Activated T-helper 2 cell treated with anti-CD3 and anti-CD28 coated beads, Interferon-gamma antibody, Interleukin-2, Interleukin-4, amounts not matched to agents 10 μg/mL and 5 μg/mL and 100 μg/mL, durations not matched to agents 14 hours and 24 hours and 36 hours (primary cell): ENCODE results near the gene FAM193A. TPM values are rescaled to one million over a fixed set of nuclear protein-coding genes. Genes with fewer than 3 reads are reported as not detected.

Experiments used
- DNase-seq: peaks from one replicate; pipeline ENCODE4 v3.0.0; 2021; ENCODE audit warnings: low spot score
- H3K27ac Mint-ChIP-seq: one replicate; pipeline ENCODE4 v1.8.0; 2021; ENCODE audit warnings: mixed read lengths
- H3K27me3 Mint-ChIP-seq: one replicate; pipeline ENCODE4 v1.8.0; 2021; ENCODE audit warnings: low read depth, mixed read lengths
- H3K36me3 Mint-ChIP-seq: one replicate; pipeline ENCODE4 v1.8.0; 2021; ENCODE audit warnings: low read depth, mixed read lengths
- H3K4me1 Mint-ChIP-seq: one replicate; pipeline ENCODE4 v1.8.0; 2021; ENCODE audit warnings: low read depth, mixed read lengths
- H3K4me3 Mint-ChIP-seq: one replicate; pipeline ENCODE4 v1.8.0; 2021; ENCODE audit warnings: low read depth, mild to moderate bottlenecking, moderate library complexity, mixed read lengths
- H3K9me3 Mint-ChIP-seq: one replicate; pipeline ENCODE4 v1.8.0; 2021; ENCODE audit warnings: mixed read lengths
- intact Hi-C: fragments of 100-400 bp; cut with micrococcal nuclease; formaldehyde crosslinking; loops from one replicate; pipeline ENCODE4 v1.15.1; 2023
- total RNA-seq: library from RNA; stranded (reverse); gene quantifications from 2 replicates; pipeline ENCODE4 v1.2.3, GENCODE V29; 2022

FAM193A gene, protein sequence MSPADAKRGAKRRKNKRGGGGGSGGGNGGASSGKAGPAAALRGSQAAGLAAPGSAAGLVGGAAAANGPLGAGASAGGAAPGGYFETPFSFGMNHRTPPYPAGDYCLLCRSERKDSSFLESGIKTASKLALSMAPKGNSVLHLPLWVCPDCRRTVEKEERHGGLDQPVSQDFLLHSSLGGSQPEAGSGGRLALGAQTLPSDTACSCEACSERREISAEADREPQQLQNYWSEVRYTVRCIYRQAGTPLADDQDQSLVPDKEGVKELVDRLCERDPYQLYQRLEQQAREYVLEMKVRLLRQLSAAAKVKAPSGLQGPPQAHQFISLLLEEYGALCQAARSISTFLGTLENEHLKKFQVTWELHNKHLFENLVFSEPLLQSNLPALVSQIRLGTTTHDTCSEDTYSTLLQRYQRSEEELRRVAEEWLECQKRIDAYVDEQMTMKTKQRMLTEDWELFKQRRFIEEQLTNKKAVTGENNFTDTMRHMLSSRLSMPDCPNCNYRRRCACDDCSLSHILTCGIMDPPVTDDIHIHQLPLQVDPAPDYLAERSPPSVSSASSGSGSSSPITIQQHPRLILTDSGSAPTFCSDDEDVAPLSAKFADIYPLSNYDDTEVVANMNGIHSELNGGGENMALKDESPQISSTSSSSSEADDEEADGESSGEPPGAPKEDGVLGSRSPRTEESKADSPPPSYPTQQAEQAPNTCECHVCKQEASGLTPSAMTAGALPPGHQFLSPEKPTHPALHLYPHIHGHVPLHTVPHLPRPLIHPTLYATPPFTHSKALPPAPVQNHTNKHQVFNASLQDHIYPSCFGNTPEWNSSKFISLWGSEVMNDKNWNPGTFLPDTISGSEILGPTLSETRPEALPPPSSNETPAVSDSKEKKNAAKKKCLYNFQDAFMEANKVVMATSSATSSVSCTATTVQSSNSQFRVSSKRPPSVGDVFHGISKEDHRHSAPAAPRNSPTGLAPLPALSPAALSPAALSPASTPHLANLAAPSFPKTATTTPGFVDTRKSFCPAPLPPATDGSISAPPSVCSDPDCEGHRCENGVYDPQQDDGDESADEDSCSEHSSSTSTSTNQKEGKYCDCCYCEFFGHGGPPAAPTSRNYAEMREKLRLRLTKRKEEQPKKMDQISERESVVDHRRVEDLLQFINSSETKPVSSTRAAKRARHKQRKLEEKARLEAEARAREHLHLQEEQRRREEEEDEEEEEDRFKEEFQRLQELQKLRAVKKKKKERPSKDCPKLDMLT (N-terminal part only)
- total RNA-seq: 30.8 and 31.2 TPM in 2 replicates

DNA sequence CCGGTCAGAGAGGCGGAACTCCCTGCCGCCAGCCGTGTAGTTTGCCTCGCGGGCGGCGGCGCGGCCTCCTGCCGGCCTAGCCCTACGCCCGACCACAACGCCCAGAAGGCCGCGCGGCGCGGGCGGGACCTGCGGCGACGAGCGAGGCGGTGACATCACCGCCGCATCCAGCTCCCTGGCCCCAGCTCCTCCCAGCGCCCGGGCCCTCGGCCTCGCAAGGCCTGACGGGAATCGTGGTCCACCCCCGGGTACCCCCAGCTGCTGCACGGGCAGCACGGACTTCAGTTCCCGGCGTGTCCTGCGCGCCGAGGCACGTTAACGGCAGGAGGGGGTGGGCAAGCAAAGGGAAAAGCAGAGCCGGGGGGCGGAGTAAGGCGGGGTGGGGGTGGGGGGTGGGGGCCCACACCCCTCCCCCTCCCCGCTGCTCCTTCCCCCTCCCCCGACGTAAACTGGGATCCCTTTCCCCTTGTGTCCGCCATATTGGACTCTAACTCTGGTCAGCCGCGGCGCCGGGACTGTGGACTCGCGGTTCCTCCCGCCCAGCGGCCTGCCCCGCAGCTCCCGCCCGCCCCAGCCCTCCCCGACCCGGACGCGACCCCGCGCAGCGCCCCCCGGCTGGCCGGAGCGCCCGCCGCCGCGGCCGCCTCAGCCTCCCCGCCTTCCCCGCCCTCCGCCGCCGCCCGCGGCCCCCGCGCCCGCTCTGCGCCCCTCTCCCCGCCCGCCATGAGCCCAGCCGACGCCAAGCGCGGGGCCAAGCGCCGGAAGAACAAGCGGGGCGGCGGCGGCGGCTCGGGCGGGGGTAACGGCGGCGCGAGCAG lies at the start of gene FAM193A:
Gene FAM193A (plus strand): TSS at position 455 of the 818 bp plus-strand sequence. CDS start 269 bp downstream, at position 724.
- Mint-ChIP-seq H3K4me3 (peak within 1 kb of the TSS; percentile 90), H3K36me3 (peaks cover 13% of the 10 kb centered on the region), H3K27me3 (no peaks in the 10 kb centered on the region), H3K27ac (peak within 1 kb of the TSS; percentile 93), H3K4me1 (peaks cover 10% of the 10 kb centered on the region), H3K9me3 (no peaks in the 10 kb centered on the region)
- intact Hi-C loops: loop anchor here (1.0 to 5.0 kb wide), 7 partner anchors 36 to 426 kb away; partner anchors contain the start of genes GRK4, HAUS3, NOP14 and POLN
- peak; percentile 99 for DNase-seq

DNA sequence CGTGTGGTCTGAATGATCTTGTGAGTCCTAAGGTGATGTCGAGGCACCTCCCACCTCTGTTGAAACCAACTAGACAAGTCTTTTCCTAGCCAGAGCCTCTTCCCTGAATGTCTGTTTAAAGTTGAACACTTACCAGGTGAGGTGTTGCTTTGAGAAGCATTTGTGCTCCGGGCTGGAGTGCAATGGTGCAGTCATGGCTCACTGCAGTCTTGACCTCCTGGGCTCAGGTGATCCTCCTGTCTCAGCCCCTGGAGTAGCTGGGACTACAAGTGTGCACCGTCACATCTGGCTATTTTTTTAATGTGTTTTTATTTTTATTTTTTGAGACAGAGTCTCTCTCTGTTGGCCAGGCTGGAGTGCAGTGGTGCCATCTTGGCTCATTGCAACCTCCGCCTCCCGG lies 49.5 kb upstream of the FAM193A start:
- DNase-seq: no peak
- no peaks in the 10 kb centered on the region for H3K27me3 Mint-ChIP-seq
- H3K9me3 Mint-ChIP-seq: no peaks in the 10 kb centered on the region
- no peak overlapping the region for H3K4me3 Mint-ChIP-seq
- H3K4me1 Mint-ChIP-seq: peaks cover 58% of the 10 kb centered on the region
- peak overlapping the region; percentile 17 for H3K27ac Mint-ChIP-seq
- intact Hi-C loops: no loop called here
- H3K36me3 Mint-ChIP-seq: peaks cover 34% of the 10 kb centered on the region

DNA sequence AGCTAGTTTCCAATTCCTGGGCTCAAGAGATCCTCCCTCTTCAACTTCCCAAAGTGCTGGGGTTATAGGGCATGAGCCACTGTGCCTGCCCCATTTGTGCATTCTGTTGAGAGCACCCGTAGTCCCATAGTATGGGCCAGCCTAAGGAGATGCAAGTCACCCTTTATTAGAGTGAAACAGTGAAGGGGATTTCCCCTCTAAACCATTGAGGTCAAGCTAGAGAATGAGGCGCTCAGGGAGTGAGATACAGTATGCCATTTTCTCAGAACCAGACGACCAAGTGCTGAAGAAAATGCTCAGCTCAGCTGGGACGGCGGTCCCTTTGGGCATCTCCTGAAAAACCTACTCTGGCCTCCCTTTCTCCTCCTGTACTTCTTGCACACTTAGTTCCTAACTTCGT lies 48.8 kb upstream of the FAM193A start:
- no peaks in the 10 kb centered on the region for H3K9me3 Mint-ChIP-seq
- H3K27ac Mint-ChIP-seq: peak overlapping the region; percentile 28
- no peak for DNase-seq
- no peak overlapping the region for H3K4me3 Mint-ChIP-seq
- H3K4me1 Mint-ChIP-seq: peaks cover 52% of the 10 kb centered on the region
- intact Hi-C loops: no loop called here
- no peaks in the 10 kb centered on the region for H3K27me3 Mint-ChIP-seq
- H3K36me3 Mint-ChIP-seq: peaks cover 38% of the 10 kb centered on the region

DNA sequence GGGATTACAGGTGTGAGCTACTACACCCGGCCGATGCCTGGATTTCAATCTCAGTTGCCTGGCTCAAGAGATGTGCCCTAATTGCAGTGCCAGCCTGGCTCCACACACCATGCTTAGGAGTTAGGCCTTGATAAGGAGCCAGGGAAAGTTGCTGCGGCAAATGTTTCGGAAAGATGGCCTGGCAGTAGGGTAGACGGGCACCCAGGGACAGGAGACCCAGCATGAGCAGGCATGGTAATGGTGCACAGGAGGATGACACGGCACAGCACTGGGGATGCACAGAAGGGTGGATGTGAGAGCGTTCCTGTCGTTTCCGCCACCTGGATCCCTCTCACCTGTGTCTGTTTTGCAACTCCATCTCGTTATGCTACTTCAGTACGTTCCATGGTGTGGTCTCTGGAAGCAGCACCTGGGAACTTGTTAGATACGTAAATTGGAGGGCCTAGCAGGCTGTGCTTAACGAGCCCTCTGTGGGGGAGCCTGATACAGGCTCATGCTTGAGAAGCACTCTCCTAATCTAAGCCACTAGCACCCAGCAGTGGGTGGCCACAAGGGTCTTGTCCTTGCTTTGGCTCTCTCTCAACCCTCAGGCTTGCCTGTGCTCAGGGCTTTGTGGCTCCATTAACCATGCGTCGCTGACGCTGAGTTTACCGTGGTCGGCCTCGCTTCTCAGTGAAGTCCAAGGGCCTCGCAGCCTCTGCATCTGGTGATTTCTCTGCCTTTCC lies 47.2 kb upstream of the FAM193A start:
- Mint-ChIP-seq H3K9me3 (no peaks in the 10 kb centered on the region), H3K4me3 (no peak overlapping the region), H3K36me3 (peaks cover 41% of the 10 kb centered on the region), H3K4me1 (peaks cover 46% of the 10 kb centered on the region), H3K27ac (no peak overlapping the region), H3K27me3 (no peaks in the 10 kb centered on the region)
- intact Hi-C loops: no loop called here
- DNase-seq: no peak

DNA sequence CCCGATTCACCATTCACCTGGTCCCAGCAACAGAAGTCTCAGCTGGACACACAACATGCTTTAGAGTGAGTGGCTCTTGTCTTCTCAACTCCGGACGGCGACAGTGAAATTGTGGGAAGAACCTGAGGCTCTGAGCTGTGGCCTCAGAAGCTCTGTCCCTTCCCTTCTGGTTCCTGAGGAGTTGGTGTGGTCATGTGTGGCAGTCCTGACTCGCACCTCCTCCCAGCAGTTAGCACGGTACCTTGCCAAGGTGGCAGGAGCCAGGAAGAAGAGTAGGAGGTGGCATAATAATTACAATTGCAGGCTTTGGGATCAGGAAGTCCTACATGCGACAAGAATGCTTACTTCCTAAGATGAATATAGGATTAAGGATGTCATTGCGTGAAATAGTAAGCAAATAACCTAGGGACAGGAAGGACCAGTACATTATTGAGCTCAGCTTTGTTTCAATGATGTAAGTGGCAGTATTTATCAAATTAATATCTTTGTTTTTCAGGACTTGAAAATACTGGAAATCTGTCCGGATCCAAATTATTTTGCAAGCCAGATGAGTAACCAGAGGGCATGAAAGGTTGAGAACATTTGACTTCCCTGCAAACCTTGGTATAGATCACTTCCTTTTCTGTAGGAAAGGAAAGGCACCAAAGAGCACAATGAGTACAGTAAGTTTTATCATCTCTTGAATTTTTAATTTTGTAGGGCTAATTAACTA lies 46.5 kb upstream of the FAM193A start:
- no peaks in the 10 kb centered on the region for H3K9me3 Mint-ChIP-seq
- no peak overlapping the region for H3K27ac Mint-ChIP-seq
- H3K4me3 Mint-ChIP-seq: no peak overlapping the region
- peaks cover 39% of the 10 kb centered on the region for H3K4me1 Mint-ChIP-seq
- H3K36me3 Mint-ChIP-seq: peaks cover 44% of the 10 kb centered on the region
- no peak for DNase-seq
- intact Hi-C loops: no loop called here
- H3K27me3 Mint-ChIP-seq: no peaks in the 10 kb centered on the region

DNA sequence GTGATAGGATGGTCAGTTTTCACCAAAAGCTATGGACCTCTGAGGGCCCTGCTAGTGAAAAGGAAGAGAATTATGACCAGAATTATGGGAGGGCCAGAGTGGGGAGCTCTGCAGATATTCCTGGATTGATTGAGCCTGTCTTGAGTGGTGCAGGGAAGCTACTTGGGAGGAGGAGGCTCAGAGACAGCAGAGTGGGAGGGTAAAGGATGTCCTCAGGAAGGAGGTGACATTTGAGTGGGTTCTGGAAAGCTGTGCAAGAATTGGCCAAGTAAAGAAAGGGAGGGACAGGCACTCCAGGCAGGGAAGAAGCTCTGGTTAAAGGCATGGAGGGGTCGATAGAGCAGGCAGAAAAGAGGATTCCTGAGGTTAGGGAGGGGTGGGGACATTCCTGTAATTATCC lies 43.5 kb upstream of the FAM193A start:
- H3K9me3 Mint-ChIP-seq: no peaks in the 10 kb centered on the region
- no peak overlapping the region for H3K27ac Mint-ChIP-seq
- no peak overlapping the region for H3K4me3 Mint-ChIP-seq
- DNase-seq: no peak
- peaks cover 68% of the 10 kb centered on the region for H3K36me3 Mint-ChIP-seq
- intact Hi-C loops: no loop called here
- peaks cover 20% of the 10 kb centered on the region for H3K4me1 Mint-ChIP-seq
- H3K27me3 Mint-ChIP-seq: no peaks in the 10 kb centered on the region

DNA sequence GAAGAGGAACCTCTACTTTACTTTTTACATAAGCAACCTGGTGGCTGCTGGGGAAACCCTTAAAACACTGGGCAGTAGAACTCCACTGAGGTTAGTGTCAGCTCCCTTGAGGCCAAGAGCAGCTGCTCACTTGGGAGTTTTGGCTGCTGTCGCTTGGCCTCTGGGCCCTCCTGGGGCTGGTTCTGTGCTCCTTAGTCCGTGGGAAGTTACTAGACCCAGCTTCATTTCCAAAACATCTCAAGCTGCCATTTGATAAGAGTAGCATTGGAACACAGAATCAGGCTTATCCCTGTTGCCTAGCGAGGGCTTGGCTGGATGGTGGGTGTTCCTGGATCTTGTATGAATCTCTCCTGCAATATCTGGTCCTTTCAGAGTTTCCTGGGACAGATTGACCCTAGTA lies 41.5 kb upstream of the FAM193A start:
- no peaks in the 10 kb centered on the region for H3K9me3 Mint-ChIP-seq
- DNase-seq: no peak
- H3K27ac Mint-ChIP-seq: no peak overlapping the region
- peaks cover 12% of the 10 kb centered on the region for H3K4me1 Mint-ChIP-seq
- no peak overlapping the region for H3K4me3 Mint-ChIP-seq
- H3K27me3 Mint-ChIP-seq: no peaks in the 10 kb centered on the region
- peaks cover 73% of the 10 kb centered on the region for H3K36me3 Mint-ChIP-seq
- intact Hi-C loops: no loop called here

DNA sequence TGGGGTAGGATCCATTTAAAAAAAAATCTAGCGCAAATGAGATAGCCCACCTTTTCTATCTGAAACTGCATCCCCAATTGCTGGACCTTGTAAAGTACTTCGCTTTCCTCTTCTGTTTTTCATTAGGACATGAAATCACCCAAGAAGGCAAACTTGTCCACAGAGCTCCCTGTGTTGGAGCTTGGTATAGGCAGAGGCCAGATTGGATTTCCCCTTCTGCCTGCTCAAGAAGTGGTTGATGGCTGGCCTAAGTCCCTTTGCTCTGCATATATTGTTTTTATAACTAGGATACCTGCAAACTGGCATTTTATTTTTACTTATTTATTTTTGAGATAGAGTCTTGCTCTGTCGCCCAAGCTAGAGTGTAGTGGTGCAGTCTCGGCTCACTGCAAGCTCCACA lies 39.1 kb upstream of the FAM193A start:
- Mint-ChIP-seq H3K36me3 (peaks cover 77% of the 10 kb centered on the region), H3K27me3 (no peaks in the 10 kb centered on the region), H3K9me3 (no peaks in the 10 kb centered on the region), H3K27ac (no peak overlapping the region), H3K4me1 (peaks cover 11% of the 10 kb centered on the region), H3K4me3 (no peak overlapping the region)
- intact Hi-C loops: no loop called here
- no peak for DNase-seq

DNA sequence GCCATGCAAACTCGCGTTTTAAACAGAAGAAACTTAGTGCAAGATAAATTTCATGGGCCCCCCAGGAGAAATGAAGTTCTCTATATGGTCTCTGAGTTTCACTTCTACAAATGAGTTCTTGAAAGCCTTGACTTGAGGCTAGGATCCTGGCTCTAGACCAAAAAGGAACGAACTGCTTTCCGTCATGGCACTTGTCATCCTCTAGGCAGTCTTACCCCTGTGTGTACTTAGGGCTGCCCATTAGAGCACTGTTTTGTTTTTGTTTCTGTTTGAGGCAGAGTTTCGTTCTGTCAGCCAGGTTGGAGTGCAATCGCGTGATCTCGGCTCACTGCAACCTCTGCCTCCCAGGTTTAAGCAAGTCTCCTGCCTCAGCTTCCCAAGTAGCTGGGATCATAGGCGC lies 38.5 kb upstream of the FAM193A start:
- H3K36me3 Mint-ChIP-seq: peaks cover 72% of the 10 kb centered on the region
- DNase-seq: no peak
- intact Hi-C loops: no loop called here
- H3K27ac Mint-ChIP-seq: no peak overlapping the region
- H3K27me3 Mint-ChIP-seq: no peaks in the 10 kb centered on the region
- H3K4me3 Mint-ChIP-seq: no peak overlapping the region
- peaks cover 11% of the 10 kb centered on the region for H3K4me1 Mint-ChIP-seq
- H3K9me3 Mint-ChIP-seq: no peaks in the 10 kb centered on the region

DNA sequence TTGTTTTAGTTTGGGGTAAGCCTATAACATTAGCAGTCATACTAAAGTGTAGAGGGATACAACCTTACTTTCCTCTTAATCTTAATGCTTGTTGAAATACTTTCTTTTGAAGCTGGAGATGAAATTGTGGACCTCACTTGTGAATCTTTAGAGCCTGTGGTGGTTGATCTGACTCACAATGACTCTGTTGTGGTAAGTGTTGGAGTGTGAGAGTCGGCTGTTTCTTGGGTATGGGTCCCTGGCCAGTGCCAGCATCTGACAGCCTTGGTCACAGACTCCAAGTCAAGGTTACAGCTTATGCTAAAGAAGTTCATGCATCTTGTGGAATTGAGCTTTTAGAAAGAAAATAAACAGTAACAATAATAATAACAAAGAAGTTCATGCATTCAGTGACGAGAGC lies 35.9 kb upstream of the FAM193A start:
- Mint-ChIP-seq H3K4me3 (no peak overlapping the region), H3K36me3 (peaks cover 76% of the 10 kb centered on the region), H3K27me3 (no peaks in the 10 kb centered on the region), H3K9me3 (no peaks in the 10 kb centered on the region), H3K27ac (no peak overlapping the region), H3K4me1 (peaks cover 10% of the 10 kb centered on the region)
- intact Hi-C loops: no loop called here
- no peak for DNase-seq

DNA sequence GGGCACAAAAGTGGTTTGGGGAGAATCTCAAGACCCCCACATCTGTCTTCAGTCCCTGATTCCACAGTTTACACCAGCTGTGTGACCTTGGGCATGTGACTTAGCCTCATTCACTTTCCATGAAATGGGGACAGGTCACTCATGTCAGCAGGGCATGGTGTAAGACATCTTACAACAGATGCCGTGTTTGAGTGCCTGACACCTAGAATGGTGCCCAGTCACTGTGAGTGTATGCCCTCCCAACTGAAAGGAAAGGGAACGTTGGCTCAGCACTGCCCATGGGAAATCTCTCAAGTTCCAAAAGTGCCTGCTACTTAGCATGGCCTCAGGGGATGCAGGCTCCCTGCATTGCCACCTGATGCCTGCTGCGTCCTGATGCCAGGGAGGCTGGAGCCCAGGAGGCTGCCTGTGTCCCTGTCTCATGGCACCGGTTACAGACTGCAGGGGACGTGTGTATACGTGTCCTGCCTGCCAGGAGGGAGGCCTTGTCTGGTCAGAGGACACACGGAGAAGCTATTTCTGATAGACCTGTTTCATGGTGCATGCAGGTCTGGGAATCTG lies 35.3 kb upstream of the FAM193A start:
- H3K36me3 Mint-ChIP-seq: peaks cover 75% of the 10 kb centered on the region
- no peak overlapping the region for H3K27ac Mint-ChIP-seq
- no peak overlapping the region for H3K4me3 Mint-ChIP-seq
- DNase-seq: no peak
- H3K9me3 Mint-ChIP-seq: no peaks in the 10 kb centered on the region
- H3K27me3 Mint-ChIP-seq: no peaks in the 10 kb centered on the region
- H3K4me1 Mint-ChIP-seq: peaks cover 10% of the 10 kb centered on the region
- intact Hi-C loops: no loop called here
